Measurements from ENCODE around the gene KREMEN1. TPM values are rescaled to one million over a fixed set of nuclear protein-coding genes. Genes with fewer than 3 reads are reported as not detected.

KREMEN1 gene
- total RNA-seq, 2 donors from 2014 or later, result 20.2 to 20.7 TPM

- peaks cover 5% of the 10 kb centered on the region for H3K4me1 ChIP-seq
- peak; percentile 52 for DNase-seq
- H3K27ac ChIP-seq, result peak overlapping the region; percentile 35
- peak overlapping the region; percentile 37 to 83 for H3K9ac ChIP-seq (ENCODE audit: low read depth in 2 of 2, low read length in 2 of 2)
- TF ChIP-seq, protein P1, sequence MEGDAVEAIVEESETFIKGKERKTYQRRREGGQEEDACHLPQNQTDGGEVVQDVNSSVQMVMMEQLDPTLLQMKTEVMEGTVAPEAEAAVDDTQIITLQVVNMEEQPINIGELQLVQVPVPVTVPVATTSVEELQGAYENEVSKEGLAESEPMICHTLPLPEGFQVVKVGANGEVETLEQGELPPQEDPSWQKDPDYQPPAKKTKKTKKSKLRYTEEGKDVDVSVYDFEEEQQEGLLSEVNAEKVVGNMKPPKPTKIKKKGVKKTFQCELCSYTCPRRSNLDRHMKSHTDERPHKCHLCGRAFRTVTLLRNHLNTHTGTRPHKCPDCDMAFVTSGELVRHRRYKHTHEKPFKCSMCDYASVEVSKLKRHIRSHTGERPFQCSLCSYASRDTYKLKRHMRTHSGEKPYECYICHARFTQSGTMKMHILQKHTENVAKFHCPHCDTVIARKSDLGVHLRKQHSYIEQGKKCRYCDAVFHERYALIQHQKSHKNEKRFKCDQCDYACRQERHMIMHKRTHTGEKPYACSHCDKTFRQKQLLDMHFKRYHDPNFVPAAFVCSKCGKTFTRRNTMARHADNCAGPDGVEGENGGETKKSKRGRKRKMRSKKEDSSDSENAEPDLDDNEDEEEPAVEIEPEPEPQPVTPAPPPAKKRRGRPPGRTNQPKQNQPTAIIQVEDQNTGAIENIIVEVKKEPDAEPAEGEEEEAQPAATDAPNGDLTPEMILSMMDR (IDR thresholded peaks at IDR 0.05), result no peak
- intact Hi-C loops (cut with DNase I), result no loop called here
- peak overlapping the region; percentile 31 for H3K4me3 ChIP-seq
- no peaks in the 10 kb centered on the region for H3K36me3 ChIP-seq
- no peaks in the 10 kb centered on the region for H3K27me3 ChIP-seq
- H3K9me3 ChIP-seq, result no peaks in the 10 kb centered on the region
Measured at GRCh38 chr22:29030016-29030617, 42.7 kb upstream of the KREMEN1 start.

GRCh38 chr22:29030618-29031226 is 42.1 kb upstream of the KREMEN1 start:
- H3K27ac ChIP-seq, result peak overlapping the region; percentile 35
- peak; percentile 90 for DNase-seq
- no peaks in the 10 kb centered on the region for H3K9me3 ChIP-seq
- H3K27me3 ChIP-seq, result no peaks in the 10 kb centered on the region
- peak overlapping the region; percentile 37 to 83 for H3K9ac ChIP-seq (ENCODE audit: low read depth in 2 of 2, low read length in 2 of 2)
- H3K4me1 ChIP-seq, result peaks cover 5% of the 10 kb centered on the region
- H3K36me3 ChIP-seq, result no peaks in the 10 kb centered on the region
- peak overlapping the region; percentile 31 for H3K4me3 ChIP-seq
- intact Hi-C loops (cut with DNase I), result no loop called here
- TF ChIP-seq, protein P1 (IDR thresholded peaks at IDR 0.05), result no peak

DNA sequence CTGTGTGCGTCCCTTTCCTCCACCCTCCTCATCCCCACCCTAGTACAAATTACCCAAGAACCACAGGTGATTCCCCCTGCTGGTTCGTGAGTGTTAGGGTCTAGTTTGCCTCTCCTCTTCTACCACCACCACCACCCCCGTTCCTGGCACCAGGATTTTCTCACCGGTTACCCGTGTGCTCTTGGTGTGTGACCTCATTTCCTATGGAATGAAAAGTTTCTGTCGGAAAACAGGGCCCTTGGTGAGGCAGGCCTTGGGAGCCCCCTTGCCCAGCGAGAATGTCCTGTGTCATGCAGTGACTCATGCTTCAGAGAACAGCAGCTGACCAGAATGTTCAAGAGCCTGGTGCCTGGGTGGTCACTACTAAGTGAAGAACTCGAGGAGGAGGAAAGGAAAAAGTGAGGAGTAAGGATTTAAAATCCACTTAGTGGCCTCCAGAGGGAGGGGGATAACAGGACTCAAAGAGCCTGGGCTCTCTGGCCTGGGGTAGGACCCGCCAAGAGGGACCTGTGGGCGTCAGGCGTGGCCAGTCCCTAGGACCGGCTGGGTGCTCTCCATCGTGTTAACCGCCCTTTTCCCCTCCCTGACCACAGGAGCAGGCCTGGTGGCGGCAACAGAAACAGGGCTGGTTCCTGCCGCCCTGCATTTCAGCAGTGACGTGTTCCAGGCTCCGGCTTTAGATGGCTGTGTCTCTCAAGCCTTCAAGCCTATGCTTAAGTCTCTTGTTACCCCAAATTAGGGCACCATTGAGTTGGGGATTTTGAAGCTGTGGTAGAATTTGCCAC is 41.4 kb upstream of the KREMEN1 start:
- Histone ChIP-seq H3K36me3 (no peaks in the 10 kb centered on the region), H3K9me3 (no peaks in the 10 kb centered on the region), H3K27ac (peak overlapping the region; percentile 35), H3K4me3 (no peak overlapping the region), H3K9ac (ENCODE audit: low read depth in 2 of 2, low read length in 2 of 2) (peak overlapping the region; percentile 44 to 83), H3K27me3 (no peaks in the 10 kb centered on the region), H3K4me1 (peaks cover 5% of the 10 kb centered on the region)
- TF ChIP-seq, protein P1 (IDR thresholded peaks at IDR 0.05), result no peak
- intact Hi-C loops (cut with DNase I), result no loop called here
- peak; percentile 58 for DNase-seq

DNA sequence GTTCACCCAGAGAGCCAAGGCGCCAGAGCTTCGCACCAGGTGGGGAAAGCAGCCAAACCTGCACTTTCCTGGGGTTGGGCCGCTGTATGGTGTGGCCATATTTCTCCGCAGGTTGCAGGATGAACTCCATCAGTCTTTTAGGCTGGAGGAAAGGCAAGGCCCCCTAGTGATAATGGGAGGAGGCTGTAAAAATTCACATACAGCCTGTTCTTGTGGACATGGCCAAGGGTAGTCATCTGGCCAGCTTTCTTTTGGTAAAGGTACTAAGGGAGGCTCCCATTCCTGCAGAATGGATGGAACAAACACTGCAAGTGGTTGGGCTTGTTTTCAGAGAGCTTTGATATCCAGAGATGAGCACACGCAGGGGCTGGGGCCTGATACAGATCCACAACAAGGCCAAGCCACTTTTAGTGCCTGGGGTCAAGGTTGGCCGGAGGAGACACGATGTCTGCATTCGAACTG is 40.8 kb upstream of the KREMEN1 start:
- H3K9ac ChIP-seq (ENCODE audit: low read depth in 2 of 2, low read length in 2 of 2), result peak overlapping the region; percentile 44 to 83
- H3K27ac ChIP-seq, result peak overlapping the region; percentile 35
- no peaks in the 10 kb centered on the region for H3K36me3 ChIP-seq
- H3K4me1 ChIP-seq, result peaks cover 5% of the 10 kb centered on the region
- no peaks in the 10 kb centered on the region for H3K9me3 ChIP-seq
- H3K4me3 ChIP-seq, result no peak overlapping the region
- DNase-seq, result no peak
- H3K27me3 ChIP-seq, result no peaks in the 10 kb centered on the region
- TF ChIP-seq, protein P1 (IDR thresholded peaks at IDR 0.05), result no peak
- intact Hi-C loops (cut with DNase I), result no loop called here

DNA sequence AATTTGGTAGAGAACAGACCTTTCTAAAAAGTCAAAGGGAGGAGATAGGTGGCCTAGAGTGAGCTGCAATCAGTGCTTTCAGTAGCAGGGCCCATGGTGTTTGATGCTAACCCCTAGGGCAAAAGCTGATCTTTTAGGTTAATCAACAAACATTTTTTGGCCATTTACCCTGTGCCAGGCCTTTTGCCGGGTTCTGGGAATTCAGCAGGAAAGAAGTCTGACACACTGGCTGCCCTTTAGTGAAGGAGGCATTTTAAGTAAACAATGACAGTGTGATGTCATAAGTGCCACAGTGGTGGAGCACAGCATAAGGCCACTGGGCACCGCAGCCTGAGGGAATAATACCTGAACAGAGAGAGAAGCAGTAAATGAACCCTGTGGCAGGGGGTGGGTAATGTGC is 40.3 kb upstream of the KREMEN1 start:
- Histone ChIP-seq H3K36me3 (no peaks in the 10 kb centered on the region), H3K9me3 (no peaks in the 10 kb centered on the region), H3K27ac (peak overlapping the region; percentile 35), H3K9ac (ENCODE audit: low read depth in 2 of 2, low read length in 2 of 2) (no peak overlapping the region), H3K27me3 (no peaks in the 10 kb centered on the region), H3K4me1 (peaks cover 5% of the 10 kb centered on the region), H3K4me3 (no peak overlapping the region)
- TF ChIP-seq, protein P1 (IDR thresholded peaks at IDR 0.05), result no peak
- no peak for DNase-seq
- intact Hi-C loops (cut with DNase I), result no loop called here
